Liver (tissue), 9 donors: ENCODE measurements around the gene NLK. TPM values are rescaled to one million over a fixed set of nuclear protein-coding genes. Genes with fewer than 3 reads are reported as not detected.

ENCODE experiments used
- DNase-seq: peaks from one replicate; pipeline ENCODE4 v3.0.0-alpha.2; 2017; ENCODE audit warnings: low spot score
- H3K27ac ChIP-seq, 2 donors: one replicate each; pipeline ENCODE4 v1.7.0; 2013; ENCODE audit warnings: inconsistent platforms in 2 of 2, low read length in 2 of 2, control low read depth in 1 of 2, low read depth in 1 of 2, mild to moderate bottlenecking in 1 of 2
- H3K27me3 ChIP-seq, 4 donors: one replicate each; pipeline versions ENCODE4 v1.6.1 to v1.7.0; 2013; ENCODE audit warnings: low read length in 3 of 4, inconsistent platforms in 1 of 4, mild to moderate bottlenecking in 1 of 4, moderate library complexity in 1 of 4; ENCODE audit not compliant: control insufficient read depth in 4 of 4, insufficient read depth in 4 of 4
- H3K36me3 ChIP-seq, 4 donors: one replicate each; pipeline versions ENCODE4 v1.6.1 to v1.7.0; 2013; ENCODE audit warnings: low read length in 3 of 4, mild to moderate bottlenecking in 3 of 4, low read depth in 1 of 4, moderate library complexity in 1 of 4; ENCODE audit not compliant: control insufficient read depth in 4 of 4, insufficient read depth in 3 of 4
- H3K4me1 ChIP-seq, 4 donors: one replicate each; pipeline versions ENCODE4 v1.6.1 to v1.7.0; 2013; ENCODE audit warnings: low read length in 3 of 4, mild to moderate bottlenecking in 3 of 4, moderate library complexity in 1 of 4; ENCODE audit not compliant: control insufficient read depth in 4 of 4, insufficient read depth in 4 of 4
- H3K4me3 ChIP-seq, 3 donors: one replicate each; pipeline versions ENCODE4 v1.6.1 to v1.7.0; 2013; ENCODE audit warnings: low read length in 3 of 3, control low read depth in 1 of 3, low read depth in 1 of 3, mild to moderate bottlenecking in 1 of 3
- H3K9ac ChIP-seq, 2 donors: one replicate each; pipeline ENCODE4 v1.7.0; 2013; ENCODE audit warnings: low read length in 2 of 2, mild to moderate bottlenecking in 2 of 2, moderate library complexity in 2 of 2, control low read depth in 1 of 2, low read depth in 1 of 2
- H3K9me3 ChIP-seq, 4 donors: one replicate each; pipeline versions ENCODE4 v1.6.1 to v1.7.0; 2013; ENCODE audit warnings: low read length in 3 of 4; ENCODE audit not compliant: control insufficient read depth in 4 of 4
- EGR1 ChIP-seq, 2 donors: IDR thresholded peaks; 2 replicates each; pipeline ENCODE4 v1.6.1; 2016 to 2018; ENCODE audit warnings: antibody characterized with exemption in 2 of 2, low read depth in 2 of 2
- FOXA1 ChIP-seq: IDR thresholded peaks from 2 replicates; pipeline ENCODE4 v1.6.1; 2016; ENCODE audit warnings: antibody characterized with exemption
- FOXA2 ChIP-seq: IDR thresholded peaks from 2 replicates; pipeline ENCODE4 v1.6.1; 2016; ENCODE audit warnings: antibody characterized with exemption
- GABPA ChIP-seq, 2 donors: IDR thresholded peaks in 1 of 2; conservative IDR thresholded peaks in 1 of 2; 2 replicates each; pipeline ENCODE4 v1.6.1; 2016; ENCODE audit warnings: antibody characterized with exemption in 2 of 2, mild to moderate bottlenecking in 1 of 2, moderate library complexity in 1 of 2
- HNF4A ChIP-seq, 2 donors: conservative IDR thresholded peaks; 2 replicates each; pipeline ENCODE4 v1.6.1; 2016; ENCODE audit warnings: antibody characterized with exemption in 2 of 2, mild to moderate bottlenecking in 2 of 2
- HNF4G ChIP-seq: IDR thresholded peaks from 2 replicates; pipeline ENCODE4 v1.6.1; 2016; ENCODE audit warnings: antibody characterized with exemption
- JUND ChIP-seq, 2 donors: IDR thresholded peaks; 2 replicates each; pipeline ENCODE4 v1.6.1; 2016; ENCODE audit warnings: antibody characterized with exemption in 2 of 2
- NR2F2 ChIP-seq: IDR thresholded peaks from 2 replicates; pipeline ENCODE4 v1.6.1; 2016; ENCODE audit warnings: antibody characterized with exemption
- RAD21 ChIP-seq, 2 donors: IDR thresholded peaks; 2 replicates each; pipeline ENCODE4 v1.6.1; 2016; ENCODE audit warnings: antibody characterized with exemption in 2 of 2, mild to moderate bottlenecking in 2 of 2
- TAF1 ChIP-seq: conservative IDR thresholded peaks from 2 replicates; pipeline ENCODE4 v1.6.1; 2016; ENCODE audit warnings: antibody characterized with exemption, mild to moderate bottlenecking
- WGBS: extraction: QIAGEN DNeasy Blood & Tissue Kit; methylation state at CpG from one replicate; pipeline ENCODE4 v1.1.7; 2013; 5-methylcytosine and 5-hydroxymethylcytosine counted together
- polyA plus RNA-seq, 2 donors: library from polyadenylated mRNA; stranded (reverse) in 1 of 2; unstranded in 1 of 2; fragments of 200-250 nt in 1 of 2; fragments of >200 nt in 1 of 2; fragmentation: Nextera tagmentation in 1 of 2; extraction: Ambion mirVana in 1 of 2; gene quantifications; one replicate each; pipeline versions ENCODE4 v1.2.1 to v1.2.3, GENCODE V29; 2013 to 2015
- total RNA-seq, 2 donors: library from RNA; depleted of rRNA; stranded (reverse); fragments of >200 nt; gene quantifications; one replicate each; pipeline ENCODE4 v1.2.3, GENCODE V29; 2014
- TF ChIP-seq, protein P1 (sequence below): fragments of 150-350 bp; IDR thresholded peaks from 2 replicates; pipeline ENCODE4 v1.5.1; 2017; ENCODE audit warnings: improper control_type of control experiment, low read depth, low read length; ENCODE audit not compliant: missing input control
- TF ChIP-seq, protein P2 (sequence below): IDR thresholded peaks from 2 replicates; pipeline ENCODE4 v1.6.1; 2016; ENCODE audit warnings: antibody characterized with exemption
- TF ChIP-seq, protein P3 (sequence below): IDR thresholded peaks from 2 replicates; pipeline ENCODE4 v1.6.1; 2016; ENCODE audit warnings: antibody characterized with exemption
- TF ChIP-seq, protein P4 (sequence below): IDR thresholded peaks from 2 replicates; pipeline ENCODE4 v1.6.1; 2016; ENCODE audit warnings: antibody characterized with exemption, mild to moderate bottlenecking
- donor health status: healthy.
- donor health status: healthy.
- donor health status: healthy.
- donor health status: healthy.
- donor health status: healthy.

The NLK gene
- total and polyA plus RNA-seq, 4 donors, result 4.4 to 17.4 (median 9.2) TPM

DNA sequence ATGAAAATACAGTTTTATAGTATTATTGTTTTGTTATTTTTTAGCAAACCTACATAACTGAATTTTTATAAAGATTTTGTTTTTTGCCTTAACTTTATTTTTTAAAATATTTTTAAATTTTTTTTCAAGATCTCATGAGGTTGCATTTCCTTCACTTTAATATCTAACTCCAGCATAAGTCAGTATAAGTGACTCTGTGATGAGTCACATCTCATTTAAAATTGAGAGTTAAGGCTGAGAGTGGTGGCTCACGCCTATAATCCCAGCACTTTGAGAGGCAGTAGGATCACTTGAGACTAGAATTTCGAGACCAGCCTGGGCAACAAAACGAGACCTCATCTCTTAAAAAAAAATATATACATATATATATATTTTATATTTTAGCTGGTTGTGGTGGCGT is 44.0 kb downstream of the NLK start:
- 98% methylated on average over 4 of the region's 4 CpGs for WGBS

DNA sequence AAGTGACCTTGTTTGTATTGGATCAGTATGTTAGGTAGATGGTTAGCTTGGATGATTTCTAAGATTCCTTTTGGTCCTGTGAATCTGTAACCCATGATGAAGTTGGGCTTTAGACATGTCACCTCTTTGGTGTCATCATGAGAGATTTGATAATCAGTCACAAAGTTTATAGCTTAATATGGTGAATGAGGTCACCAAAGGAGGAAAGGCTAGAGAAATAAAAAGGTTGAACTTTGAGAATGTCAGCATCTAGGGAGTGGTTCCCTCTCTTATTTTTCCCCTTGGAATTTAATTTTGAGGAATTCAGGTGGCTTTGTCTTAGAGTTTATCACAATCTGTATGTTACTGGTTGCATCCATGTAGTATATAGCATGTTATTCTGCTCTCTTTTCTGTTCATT is 45.3 kb downstream of the NLK start:
- Histone ChIP-seq H3K27ac (no peak overlapping the region), H3K4me1 (peaks cover 0 to 5% (median 4%) of the 10 kb centered on the region in 4 donors), H3K36me3 (no peaks in the 10 kb centered on the region), H3K9me3 (no peaks in the 10 kb centered on the region), H3K27me3 (no peaks in the 10 kb centered on the region), H3K4me3 (no peak overlapping the region), H3K9ac (no peak overlapping the region)
- DNase-seq, result no peak
- TF ChIP-seq, protein P1, sequence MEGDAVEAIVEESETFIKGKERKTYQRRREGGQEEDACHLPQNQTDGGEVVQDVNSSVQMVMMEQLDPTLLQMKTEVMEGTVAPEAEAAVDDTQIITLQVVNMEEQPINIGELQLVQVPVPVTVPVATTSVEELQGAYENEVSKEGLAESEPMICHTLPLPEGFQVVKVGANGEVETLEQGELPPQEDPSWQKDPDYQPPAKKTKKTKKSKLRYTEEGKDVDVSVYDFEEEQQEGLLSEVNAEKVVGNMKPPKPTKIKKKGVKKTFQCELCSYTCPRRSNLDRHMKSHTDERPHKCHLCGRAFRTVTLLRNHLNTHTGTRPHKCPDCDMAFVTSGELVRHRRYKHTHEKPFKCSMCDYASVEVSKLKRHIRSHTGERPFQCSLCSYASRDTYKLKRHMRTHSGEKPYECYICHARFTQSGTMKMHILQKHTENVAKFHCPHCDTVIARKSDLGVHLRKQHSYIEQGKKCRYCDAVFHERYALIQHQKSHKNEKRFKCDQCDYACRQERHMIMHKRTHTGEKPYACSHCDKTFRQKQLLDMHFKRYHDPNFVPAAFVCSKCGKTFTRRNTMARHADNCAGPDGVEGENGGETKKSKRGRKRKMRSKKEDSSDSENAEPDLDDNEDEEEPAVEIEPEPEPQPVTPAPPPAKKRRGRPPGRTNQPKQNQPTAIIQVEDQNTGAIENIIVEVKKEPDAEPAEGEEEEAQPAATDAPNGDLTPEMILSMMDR, result no peak
- TF ChIP-seq NR2F2 (no peak), JUND (IDR thresholded peaks at IDR 0.05) (no peak), FOXA2 (no peak), TAF1 (no peak), GABPA (IDR thresholded peaks at IDR 0.05 in 1 of 2, conservative IDR thresholded peaks at IDR 0.05 in 1 of 2) (no peak), FOXA1 (no peak), HNF4G (no peak), HNF4A (conservative IDR thresholded peaks at IDR 0.05) (no peak), RAD21 (IDR thresholded peaks at IDR 0.05) (no peak)
- TF ChIP-seq, protein P2, sequence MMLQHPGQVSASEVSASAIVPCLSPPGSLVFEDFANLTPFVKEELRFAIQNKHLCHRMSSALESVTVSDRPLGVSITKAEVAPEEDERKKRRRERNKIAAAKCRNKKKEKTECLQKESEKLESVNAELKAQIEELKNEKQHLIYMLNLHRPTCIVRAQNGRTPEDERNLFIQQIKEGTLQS, result no peak
- TF ChIP-seq, protein P3, sequence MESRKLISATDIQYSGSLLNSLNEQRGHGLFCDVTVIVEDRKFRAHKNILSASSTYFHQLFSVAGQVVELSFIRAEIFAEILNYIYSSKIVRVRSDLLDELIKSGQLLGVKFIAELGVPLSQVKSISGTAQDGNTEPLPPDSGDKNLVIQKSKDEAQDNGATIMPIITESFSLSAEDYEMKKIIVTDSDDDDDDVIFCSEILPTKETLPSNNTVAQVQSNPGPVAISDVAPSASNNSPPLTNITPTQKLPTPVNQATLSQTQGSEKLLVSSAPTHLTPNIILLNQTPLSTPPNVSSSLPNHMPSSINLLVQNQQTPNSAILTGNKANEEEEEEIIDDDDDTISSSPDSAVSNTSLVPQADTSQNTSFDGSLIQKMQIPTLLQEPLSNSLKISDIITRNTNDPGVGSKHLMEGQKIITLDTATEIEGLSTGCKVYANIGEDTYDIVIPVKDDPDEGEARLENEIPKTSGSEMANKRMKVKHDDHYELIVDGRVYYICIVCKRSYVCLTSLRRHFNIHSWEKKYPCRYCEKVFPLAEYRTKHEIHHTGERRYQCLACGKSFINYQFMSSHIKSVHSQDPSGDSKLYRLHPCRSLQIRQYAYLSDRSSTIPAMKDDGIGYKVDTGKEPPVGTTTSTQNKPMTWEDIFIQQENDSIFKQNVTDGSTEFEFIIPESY, result no peak

More for the DNA sequence above, 44.0 kb downstream of the NLK start:
- Histone ChIP-seq H3K4me3 (no peak overlapping the region), H3K27me3 (no peaks in the 10 kb centered on the region), H3K9me3 (no peaks in the 10 kb centered on the region), H3K27ac (no peak overlapping the region), H3K4me1 (peaks cover 4 to 17% (median 9%) of the 10 kb centered on the region in 4 donors), H3K36me3 (no peaks in the 10 kb centered on the region), H3K9ac (no peak overlapping the region)
- TF ChIP-seq, protein P4, sequence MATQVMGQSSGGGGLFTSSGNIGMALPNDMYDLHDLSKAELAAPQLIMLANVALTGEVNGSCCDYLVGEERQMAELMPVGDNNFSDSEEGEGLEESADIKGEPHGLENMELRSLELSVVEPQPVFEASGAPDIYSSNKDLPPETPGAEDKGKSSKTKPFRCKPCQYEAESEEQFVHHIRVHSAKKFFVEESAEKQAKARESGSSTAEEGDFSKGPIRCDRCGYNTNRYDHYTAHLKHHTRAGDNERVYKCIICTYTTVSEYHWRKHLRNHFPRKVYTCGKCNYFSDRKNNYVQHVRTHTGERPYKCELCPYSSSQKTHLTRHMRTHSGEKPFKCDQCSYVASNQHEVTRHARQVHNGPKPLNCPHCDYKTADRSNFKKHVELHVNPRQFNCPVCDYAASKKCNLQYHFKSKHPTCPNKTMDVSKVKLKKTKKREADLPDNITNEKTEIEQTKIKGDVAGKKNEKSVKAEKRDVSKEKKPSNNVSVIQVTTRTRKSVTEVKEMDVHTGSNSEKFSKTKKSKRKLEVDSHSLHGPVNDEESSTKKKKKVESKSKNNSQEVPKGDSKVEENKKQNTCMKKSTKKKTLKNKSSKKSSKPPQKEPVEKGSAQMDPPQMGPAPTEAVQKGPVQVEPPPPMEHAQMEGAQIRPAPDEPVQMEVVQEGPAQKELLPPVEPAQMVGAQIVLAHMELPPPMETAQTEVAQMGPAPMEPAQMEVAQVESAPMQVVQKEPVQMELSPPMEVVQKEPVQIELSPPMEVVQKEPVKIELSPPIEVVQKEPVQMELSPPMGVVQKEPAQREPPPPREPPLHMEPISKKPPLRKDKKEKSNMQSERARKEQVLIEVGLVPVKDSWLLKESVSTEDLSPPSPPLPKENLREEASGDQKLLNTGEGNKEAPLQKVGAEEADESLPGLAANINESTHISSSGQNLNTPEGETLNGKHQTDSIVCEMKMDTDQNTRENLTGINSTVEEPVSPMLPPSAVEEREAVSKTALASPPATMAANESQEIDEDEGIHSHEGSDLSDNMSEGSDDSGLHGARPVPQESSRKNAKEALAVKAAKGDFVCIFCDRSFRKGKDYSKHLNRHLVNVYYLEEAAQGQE, result no peak
- TF ChIP-seq EGR1 (IDR thresholded peaks at IDR 0.05; ENCODE audit: low read depth in 2 of 2) (no peak), RAD21 (IDR thresholded peaks at IDR 0.05) (no peak), HNF4G (no peak)
- DNase-seq, result no peak
